CD4-positive, alpha-beta memory T cell (primary cell): Measurements from ENCODE around the gene ARHGAP24. TPM values are rescaled to one million over a fixed set of nuclear protein-coding genes. Genes with fewer than 3 reads are reported as not detected.

Source experiments
- CTCF ChIA-PET: fragments of 350-600 bp; sonication (Branson Sonifier 250); formaldehyde crosslinking; loops from one replicate; lab custom pipeline; 2021; ENCODE audit warnings: inconsistent platforms; ENCODE audit not compliant: partially characterized antibody; lab: Charles Lee
- POLR2A ChIA-PET: fragments of 350-600 bp; sonication (Branson Sonifier 250); formaldehyde crosslinking; loops from one replicate; lab custom pipeline; 2021; ENCODE audit not compliant: partially characterized antibody; lab: Charles Lee
- DNase-seq, 5 donors: peaks; one replicate each; pipeline versions ENCODE4 v3.0.0 to v3.0.0-alpha.2; 2020 to 2022; ENCODE audit warnings: mixed read lengths in 1 of 5
- H3K27ac ChIP-seq: one replicate; pipeline ENCODE4 v1.7.0; 2013; ENCODE audit warnings: low read depth, low read length
- H3K27me3 ChIP-seq: 2 replicates; pipeline ENCODE4 v1.7.0; 2013; ENCODE audit warnings: mild to moderate bottlenecking, low read length, moderate library complexity; ENCODE audit not compliant: insufficient read depth
- H3K36me3 ChIP-seq: 2 replicates; pipeline ENCODE4 v1.7.0; 2013; ENCODE audit warnings: mild to moderate bottlenecking, low read length, moderate library complexity; ENCODE audit not compliant: insufficient read depth
- H3K4me1 ChIP-seq: 2 replicates; pipeline ENCODE4 v1.7.0; 2013; ENCODE audit warnings: mild to moderate bottlenecking, low read length, moderate library complexity; ENCODE audit not compliant: insufficient read depth
- H3K4me3 ChIP-seq, 2 donors: one replicate each; pipeline ENCODE4 v1.7.0; 2013; ENCODE audit warnings: low read length in 2 of 2, mild to moderate bottlenecking in 1 of 2
- H3K9me3 ChIP-seq, 2 donors: one replicate each; pipeline ENCODE4 v1.7.0; 2013; ENCODE audit warnings: low read length in 2 of 2, control low read depth in 1 of 2; ENCODE audit not compliant: control insufficient read depth in 1 of 2
- H3K27ac Mint-ChIP-seq, 7 donors: one replicate each; pipeline ENCODE4 v1.8.0; 2020 to 2021; ENCODE audit warnings: mixed read lengths in 7 of 7, mild to moderate bottlenecking in 6 of 7, inconsistent platforms in 3 of 7, moderate library complexity in 3 of 7
- H3K27me3 Mint-ChIP-seq, 2 donors: one replicate each; pipeline ENCODE4 v1.8.0; 2020 to 2021; ENCODE audit warnings: mixed read lengths in 2 of 2
- H3K36me3 Mint-ChIP-seq, 2 donors: one replicate each; pipeline ENCODE4 v1.8.0; 2020 to 2021; ENCODE audit warnings: mixed read lengths in 2 of 2, inconsistent platforms in 1 of 2, mild to moderate bottlenecking in 1 of 2
- H3K4me1 Mint-ChIP-seq, 4 donors: one replicate each; pipeline ENCODE4 v1.8.0; 2020 to 2021; ENCODE audit warnings: mixed read lengths in 4 of 4, mild to moderate bottlenecking in 1 of 4
- H3K4me3 Mint-ChIP-seq, 8 donors: one replicate each; pipeline ENCODE4 v1.8.0; 2020 to 2021; ENCODE audit warnings: mixed read lengths in 8 of 8, mild to moderate bottlenecking in 7 of 8, moderate library complexity in 6 of 8, inconsistent platforms in 3 of 8
- H3K9me3 Mint-ChIP-seq, 8 donors: one replicate each; pipeline ENCODE4 v1.8.0; 2020 to 2021; ENCODE audit warnings: mixed read lengths in 8 of 8, mild to moderate bottlenecking in 5 of 8, inconsistent platforms in 3 of 8, moderate library complexity in 1 of 8
- intact Hi-C: fragments of 100-400 bp; cut with micrococcal nuclease; formaldehyde crosslinking; loops from one replicate; pipeline ENCODE4 v1.15.1; 2023
- polyA plus RNA-seq, 2 donors: library from polyadenylated mRNA; unstranded; fragments of 300-500 nt; fragmentation: Illumina TruSeq; gene quantifications; one replicate each; pipeline ENCODE4 v1.2.3, GENCODE V29; 2021
- total RNA-seq, 2 experiments: library from RNA; stranded (reverse); gene quantifications; one replicate each; pipeline ENCODE4 v1.2.3, GENCODE V29; 2021

Gene ARHGAP24
- total and polyA plus RNA-seq, 4 experiments from 2014 or later, result 0.30 TPM; not detected in 3

- no peaks in the 10 kb centered on the region for H3K27me3 ChIP-seq
- DNase-seq, result no peak
- intact Hi-C loops, result no loop called here
- peaks cover 0 to 4% (median 1%) of the 10 kb centered on the region in 8 donors for H3K9me3 Mint-ChIP-seq
- CTCF ChIA-PET, result no interaction called here
- no peaks in the 10 kb centered on the region for H3K27me3 Mint-ChIP-seq
- H3K27ac Mint-ChIP-seq, result no peak overlapping the region
- POLR2A ChIA-PET, result no interaction called here
- H3K4me1 ChIP-seq, result no peaks in the 10 kb centered on the region
- no peaks in the 10 kb centered on the region for H3K36me3 Mint-ChIP-seq
- no peaks in the 10 kb centered on the region for H3K36me3 ChIP-seq
- H3K4me1 Mint-ChIP-seq, result no peaks in the 10 kb centered on the region
- no peak overlapping the region for H3K4me3 ChIP-seq
- H3K9me3 ChIP-seq, result no peaks in the 10 kb centered on the region
- H3K4me3 Mint-ChIP-seq, result no peak overlapping the region
- no peak overlapping the region for H3K27ac ChIP-seq
These were observed 209.7 kb downstream of the ARHGAP24 start for GRCh38 chr4:85684676-85685075.

GRCh38 chr4:85686398-85686797 lies 211.4 kb downstream of the ARHGAP24 start:
- no peaks in the 10 kb centered on the region for H3K9me3 ChIP-seq
- H3K4me3 Mint-ChIP-seq, result no peak overlapping the region
- ChIA-PET POLR2A (no interaction called here), CTCF (interaction anchor here (1.1 kb wide), 1 partner anchor 30 kb away, joined by 3 read pairs; no protein-coding TSS in a partner anchor)
- no peaks in the 10 kb centered on the region for H3K36me3 Mint-ChIP-seq
- no peak for DNase-seq
- H3K4me1 Mint-ChIP-seq, result no peaks in the 10 kb centered on the region
- no peaks in the 10 kb centered on the region for H3K27me3 Mint-ChIP-seq
- intact Hi-C loops, result no loop called here
- H3K27ac Mint-ChIP-seq, result no peak overlapping the region
- no peaks in the 10 kb centered on the region for H3K4me1 ChIP-seq
- no peak overlapping the region for H3K27ac ChIP-seq
- no peaks in the 10 kb centered on the region for H3K36me3 ChIP-seq
- H3K9me3 Mint-ChIP-seq, result peaks cover 0 to 12% (median 2%) of the 10 kb centered on the region in 8 donors
- H3K4me3 ChIP-seq, result no peak overlapping the region
- H3K27me3 ChIP-seq, result no peaks in the 10 kb centered on the region

GRCh38 chr4:85688055-85688740 lies 213.2 kb downstream of the ARHGAP24 start:
- DNase-seq, result no peak
- H3K36me3 ChIP-seq, result no peaks in the 10 kb centered on the region
- intact Hi-C loops, result no loop called here
- no peaks in the 10 kb centered on the region for H3K9me3 ChIP-seq
- H3K4me3 ChIP-seq, result no peak overlapping the region
- Mint-ChIP-seq H3K4me1 (no peaks in the 10 kb centered on the region), H3K27me3 (no peaks in the 10 kb centered on the region), H3K4me3 (no peak overlapping the region), H3K27ac (no peak overlapping the region), H3K9me3 (peaks cover 0 to 15% (median 2%) of the 10 kb centered on the region in 8 donors), H3K36me3 (no peaks in the 10 kb centered on the region)
- H3K27me3 ChIP-seq, result no peaks in the 10 kb centered on the region
- no peaks in the 10 kb centered on the region for H3K4me1 ChIP-seq
- ChIA-PET POLR2A (no interaction called here), CTCF (no interaction called here)
- no peak overlapping the region for H3K27ac ChIP-seq

DNA sequence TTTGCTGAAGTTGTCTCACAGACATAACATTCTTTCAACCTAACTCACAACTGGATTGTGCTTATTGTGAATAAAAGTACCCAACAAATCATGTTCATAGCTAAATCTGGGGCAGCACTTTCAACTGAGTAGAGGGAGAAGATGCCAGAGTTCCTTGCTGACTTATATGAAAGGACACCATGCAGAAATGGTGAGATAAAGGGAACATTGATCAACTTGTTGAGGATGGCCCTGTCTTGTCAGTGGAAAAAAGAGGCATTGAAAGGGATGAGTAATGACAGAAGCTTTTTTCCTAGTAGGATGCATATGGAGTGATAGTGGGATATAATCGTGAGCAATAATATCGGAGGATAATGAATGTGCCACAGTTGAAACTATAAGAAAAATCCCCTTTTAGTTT lies 221.7 kb downstream of the ARHGAP24 start:
- CTCF ChIA-PET, result no interaction called here
- Mint-ChIP-seq H3K9me3 (peaks cover 0 to 8% (median 3%) of the 10 kb centered on the region in 8 donors), H3K27me3 (peaks cover 0 to 1% of the 10 kb centered on the region in 2 donors), H3K27ac (no peak overlapping the region), H3K4me1 (no peaks in the 10 kb centered on the region), H3K4me3 (no peak overlapping the region), H3K36me3 (no peaks in the 10 kb centered on the region)
- intact Hi-C loops, result no loop called here
- Histone ChIP-seq H3K4me1 (no peaks in the 10 kb centered on the region), H3K27me3 (no peaks in the 10 kb centered on the region), H3K4me3 (no peak overlapping the region), H3K36me3 (no peaks in the 10 kb centered on the region), H3K9me3 (no peaks in the 10 kb centered on the region), H3K27ac (no peak overlapping the region)
- POLR2A ChIA-PET, result no interaction called here
- DNase-seq, result no peak

DNA sequence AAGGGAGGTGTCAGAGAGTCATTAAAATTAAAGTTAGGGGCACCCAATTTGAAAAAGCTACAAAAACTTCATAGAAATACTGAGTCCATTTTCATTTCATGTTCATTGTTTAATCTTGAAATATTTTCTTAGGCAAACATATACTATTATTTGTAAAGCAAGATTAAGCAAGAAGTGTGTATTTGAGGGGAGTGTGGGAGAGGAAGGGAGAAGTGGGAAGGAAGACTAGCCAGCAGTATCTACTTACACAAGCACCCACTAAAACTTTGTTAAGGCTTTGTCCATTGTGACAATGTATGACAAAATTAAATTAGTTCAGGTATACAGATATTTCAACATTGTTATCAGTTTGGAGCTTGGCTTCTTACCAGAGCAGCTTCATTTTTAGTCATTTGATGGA lies 222.9 kb downstream of the ARHGAP24 start:
- Histone ChIP-seq H3K27me3 (no peaks in the 10 kb centered on the region), H3K4me1 (no peaks in the 10 kb centered on the region), H3K4me3 (no peak overlapping the region), H3K36me3 (no peaks in the 10 kb centered on the region), H3K27ac (no peak overlapping the region), H3K9me3 (no peaks in the 10 kb centered on the region)
- peaks cover 0 to 1% of the 10 kb centered on the region in 2 donors for H3K27me3 Mint-ChIP-seq
- H3K36me3 Mint-ChIP-seq, result no peaks in the 10 kb centered on the region
- H3K9me3 Mint-ChIP-seq, result peaks cover 0 to 8% (median 2%) of the 10 kb centered on the region in 8 donors
- ChIA-PET CTCF (no interaction called here), POLR2A (no interaction called here)
- intact Hi-C loops, result no loop called here
- H3K4me3 Mint-ChIP-seq, result no peak overlapping the region
- H3K4me1 Mint-ChIP-seq, result no peaks in the 10 kb centered on the region
- DNase-seq, result no peak
- H3K27ac Mint-ChIP-seq, result no peak overlapping the region

GRCh38 chr4:85700362-85700761 lies 225.4 kb downstream of the ARHGAP24 start:
- Mint-ChIP-seq H3K27ac (no peak overlapping the region), H3K4me1 (no peaks in the 10 kb centered on the region), H3K36me3 (no peaks in the 10 kb centered on the region), H3K4me3 (no peak overlapping the region), H3K9me3 (peaks cover 0 to 8% (median 2%) of the 10 kb centered on the region in 8 donors), H3K27me3 (no peaks in the 10 kb centered on the region)
- H3K4me1 ChIP-seq, result no peaks in the 10 kb centered on the region
- CTCF ChIA-PET, result no interaction called here
- intact Hi-C loops, result no loop called here
- H3K36me3 ChIP-seq, result no peaks in the 10 kb centered on the region
- no peak overlapping the region for H3K4me3 ChIP-seq
- no peak overlapping the region for H3K27ac ChIP-seq
- H3K9me3 ChIP-seq, result no peaks in the 10 kb centered on the region
- POLR2A ChIA-PET, result no interaction called here
- no peak for DNase-seq
- H3K27me3 ChIP-seq, result no peaks in the 10 kb centered on the region

DNA sequence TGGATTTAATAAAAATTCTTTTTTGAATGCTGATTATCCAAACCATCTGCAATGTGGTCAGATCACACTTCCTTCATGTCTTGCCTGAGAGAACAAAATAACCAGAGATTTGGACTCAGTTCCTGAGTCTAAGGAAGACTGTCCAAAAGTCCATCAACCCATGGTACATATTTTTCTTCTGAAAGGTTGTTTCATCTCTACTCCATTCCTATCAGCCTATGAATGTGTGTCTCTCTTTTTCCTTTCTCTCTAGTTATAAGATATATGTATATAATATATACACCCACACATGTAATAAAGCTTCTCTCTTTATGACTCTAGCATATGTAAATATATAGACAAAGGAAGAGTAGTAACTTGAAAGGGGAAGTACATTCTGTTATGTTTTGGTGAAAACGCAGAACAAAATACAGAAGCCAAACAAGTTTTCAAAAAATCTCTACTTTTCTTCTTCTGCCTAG lies 226.9 kb downstream of the ARHGAP24 start:
- Mint-ChIP-seq H3K36me3 (no peaks in the 10 kb centered on the region), H3K4me1 (no peaks in the 10 kb centered on the region), H3K4me3 (no peak overlapping the region), H3K9me3 (peaks cover 0 to 7% (median 2%) of the 10 kb centered on the region in 8 donors), H3K27ac (no peak overlapping the region), H3K27me3 (no peaks in the 10 kb centered on the region)
- Histone ChIP-seq H3K27ac (no peak overlapping the region), H3K4me3 (no peak overlapping the region), H3K27me3 (no peaks in the 10 kb centered on the region), H3K36me3 (no peaks in the 10 kb centered on the region), H3K9me3 (no peaks in the 10 kb centered on the region), H3K4me1 (no peaks in the 10 kb centered on the region)
- CTCF ChIA-PET, result no interaction called here
- POLR2A ChIA-PET, result no interaction called here
- DNase-seq, result no peak
- intact Hi-C loops, result no loop called here
